GM23338 (cell line): Measurements from ENCODE around the gene TRPC6. TPM values are rescaled to one million over a fixed set of nuclear protein-coding genes. Genes with fewer than 3 reads are reported as not detected.

Source experiments
- ATAC-seq: fragments of 200-7000 bp; cut with Tn5 transposase; 3 replicates; pipeline ENCODE4 v1.9.1; 2020
- DNase-seq: peaks from one replicate; pipeline ENCODE4 v3.0.0-alpha.2; 2015; ENCODE audit warnings: low spot score
- H2AFZ ChIP-seq: fragments of 200-600 bp; sonication (generic); 2 replicates; pipeline ENCODE4 v1.8.0; 2016; ENCODE audit warnings: antibody characterized with exemption, mild to moderate bottlenecking, moderate library complexity
- H3F3A ChIP-seq: fragments of 200-600 bp; sonication (generic); replicated peaks from 2 replicates; pipeline ENCODE4 v1.8.0; 2017; ENCODE audit warnings: antibody characterized with exemption, mixed run types, low read depth
- H3K27ac ChIP-seq: fragments of 200-600 bp; sonication (generic); 2 replicates; pipeline ENCODE4 v1.6.1; 2016; ENCODE audit warnings: low read depth
- H3K27me3 ChIP-seq: fragments of 200-600 bp; sonication (generic); 2 replicates; pipeline ENCODE4 v1.8.0; 2016; ENCODE audit warnings: mild to moderate bottlenecking, mixed run types, moderate library complexity; ENCODE audit not compliant: insufficient read depth
- H3K36me3 ChIP-seq: fragments of 200-600 bp; sonication (generic); 2 replicates; pipeline ENCODE4 v1.8.0; 2016; ENCODE audit warnings: mild to moderate bottlenecking; ENCODE audit not compliant: insufficient read depth
- H3K4me1 ChIP-seq: fragments of 200-600 bp; sonication (generic); 2 replicates; pipeline ENCODE4 v1.8.0; 2016; ENCODE audit warnings: mild to moderate bottlenecking, moderate library complexity; ENCODE audit not compliant: insufficient read depth
- H3K4me2 ChIP-seq: fragments of 200-600 bp; sonication (generic); 2 replicates; pipeline ENCODE4 v1.7.1; 2017; ENCODE audit warnings: mixed run types
- H3K4me3 ChIP-seq: fragments of 200-600 bp; sonication (generic); 2 replicates; pipeline ENCODE4 v1.6.1; 2016; ENCODE audit warnings: mixed run types
- H3K79me2 ChIP-seq: fragments of 200-600 bp; sonication (generic); replicated peaks from 2 replicates; pipeline ENCODE4 v1.8.0; 2017; ENCODE audit warnings: mild to moderate bottlenecking; ENCODE audit not compliant: insufficient read depth
- H3K9me2 ChIP-seq: fragments of 200-600 bp; sonication (generic); 2 replicates; pipeline ENCODE4 v1.8.0; 2017; ENCODE audit not compliant: insufficient read depth
- H4K20me1 ChIP-seq: fragments of 200-600 bp; sonication (generic); replicated peaks from 2 replicates; pipeline ENCODE4 v1.8.0; 2017; ENCODE audit warnings: mild to moderate bottlenecking; ENCODE audit not compliant: insufficient read depth
- H3K27ac Mint-ChIP-seq: 2 replicates; pipeline ENCODE4 v1.8.0; 2020; ENCODE audit warnings: inconsistent platforms, mild to moderate bottlenecking, moderate library complexity, mixed read lengths
- H3K27me3 Mint-ChIP-seq: 3 replicates; pipeline ENCODE4 v1.8.0; 2022; ENCODE audit warnings: low read depth, mild to moderate bottlenecking, moderate library complexity, mixed read lengths, inconsistent platforms; ENCODE audit not compliant: insufficient read depth, poor library complexity
- H3K36me3 Mint-ChIP-seq: 3 replicates; pipeline ENCODE4 v1.8.0; 2021; ENCODE audit warnings: low read depth, mild to moderate bottlenecking, inconsistent platforms, moderate library complexity, mixed read lengths
- H3K4me1 Mint-ChIP-seq: 3 replicates; pipeline ENCODE4 v1.8.0; 2020; ENCODE audit warnings: mild to moderate bottlenecking, inconsistent platforms, mixed read lengths
- H3K4me3 Mint-ChIP-seq: 3 replicates; pipeline ENCODE4 v1.8.0; 2021; ENCODE audit warnings: moderate library complexity, mild to moderate bottlenecking, inconsistent platforms, mixed read lengths
- H3K9me3 Mint-ChIP-seq: 3 replicates; pipeline ENCODE4 v1.8.0; 2020; ENCODE audit warnings: moderate library complexity, mild to moderate bottlenecking, inconsistent platforms, mixed read lengths
- CREB1 ChIP-seq: fragments of 250-450 bp; sonication (Bioruptor Pico); IDR thresholded peaks from 2 replicates; pipeline ENCODE4 v1.5.0; 2020; ENCODE audit warnings: low read depth, mild to moderate bottlenecking, moderate library complexity
- EZH2 ChIP-seq: fragments of 200-600 bp; sonication (generic); IDR thresholded peaks from one replicate; pipeline ENCODE4 v1.8.0; 2017; ENCODE audit warnings: antibody characterized with exemption, mild to moderate bottlenecking, low read depth; ENCODE audit not compliant: unreplicated experiment
- EZH2phosphoT487 ChIP-seq: fragments of 200-600 bp; sonication (generic); IDR thresholded peaks from one replicate; pipeline ENCODE4 v1.8.1; 2018; ENCODE audit warnings: antibody characterized with exemption; ENCODE audit not compliant: unreplicated experiment
- JUNB ChIP-seq: IDR thresholded peaks from one replicate; pipeline ENCODE4 v1.6.1; 2016; ENCODE audit warnings: antibody characterized with exemption; ENCODE audit not compliant: unreplicated experiment
- NANOG ChIP-seq: IDR thresholded peaks from 2 replicates; pipeline ENCODE4 v1.6.1; 2016; ENCODE audit warnings: antibody characterized with exemption, borderline replicate concordance
- POLR2AphosphoS5 ChIP-seq: IDR thresholded peaks from 2 replicates; pipeline ENCODE4 v1.6.1; 2016; ENCODE audit warnings: antibody characterized with exemption, low read depth
- STAT1 ChIP-seq: IDR thresholded peaks from one replicate; pipeline ENCODE4 v1.6.1; 2016; ENCODE audit warnings: antibody characterized with exemption; ENCODE audit not compliant: unreplicated experiment
- ZNF114 ChIP-seq: fragments of 250-450 bp; sonication (Bioruptor Pico); IDR thresholded peaks from 2 replicates; pipeline ENCODE4 v1.5.0; 2020; ENCODE audit warnings: mild to moderate bottlenecking, moderate library complexity
- ZNF331 ChIP-seq: fragments of 250-450 bp; sonication (Bioruptor Pico); IDR thresholded peaks from 2 replicates; pipeline ENCODE4 v1.5.0; 2020; ENCODE audit warnings: low read depth, mild to moderate bottlenecking, moderate library complexity
- polyA plus RNA-seq: library from polyadenylated mRNA; unstranded; fragments of >200 nt; fragmentation: Nextera tagmentation; extraction: Ambion mirVana; gene quantifications from 2 replicates; pipeline ENCODE4 v1.2.1, GENCODE V29; 2016
- total RNA-seq: library from RNA; depleted of rRNA; stranded (reverse); fragments of >200 nt; shearing (Covaris generic); gene quantifications from 2 replicates; pipeline ENCODE4 v1.2.3, GENCODE V29; 2014
- TF ChIP-seq, protein P1 (sequence below): IDR thresholded peaks from 2 replicates; pipeline ENCODE4 v1.6.1; 2016; ENCODE audit warnings: antibody characterized with exemption
- TF ChIP-seq, protein P2 (sequence below): IDR thresholded peaks from one replicate; pipeline ENCODE4 v1.6.1; 2018; ENCODE audit warnings: antibody characterized with exemption; ENCODE audit not compliant: unreplicated experiment
- TF ChIP-seq, protein P3 (sequence below): fragments of 250-450 bp; sonication (Bioruptor Pico); IDR thresholded peaks from 2 replicates; pipeline ENCODE4 v1.5.0; 2020; ENCODE audit warnings: mild to moderate bottlenecking, moderate library complexity
- TF ChIP-seq, protein P4 (sequence below), 2 experiments: fragments of 200-600 bp in 1 of 2; sonication (generic) in 1 of 2; conservative IDR thresholded peaks; 2 replicates each; pipeline versions ENCODE4 v1.5.1 to v1.6.1; 2016 to 2017; ENCODE audit warnings: antibody characterized with exemption in 2 of 2, low read depth in 2 of 2, mild to moderate bottlenecking in 2 of 2, moderate library complexity in 1 of 2

TRPC6 gene
- total and polyA plus RNA-seq, 2 experiments from 2014 or later, result 0.05 to 4.4 TPM

DNA sequence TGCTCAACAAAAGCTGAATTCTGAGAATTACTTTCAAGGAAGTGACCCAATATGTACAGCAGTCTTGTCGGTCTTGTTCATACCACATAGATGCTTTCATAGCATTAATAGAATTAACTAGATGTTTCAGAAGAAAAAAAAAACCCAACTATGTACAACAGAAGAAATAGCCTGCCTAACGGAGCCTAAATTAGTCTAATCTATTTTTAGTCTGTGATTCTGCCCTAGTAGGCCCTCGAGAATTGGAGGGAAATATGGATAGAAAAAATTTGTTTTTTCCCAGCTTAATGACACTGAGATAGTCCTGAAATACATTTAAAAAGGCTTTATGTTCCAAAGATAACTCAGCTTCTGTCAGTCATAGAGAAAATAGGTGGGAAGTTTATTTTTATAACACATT, 17.1 kb upstream of the TRPC6 start:
- Histone ChIP-seq H3K27ac (no peak overlapping the region), H3K36me3 (no peaks in the 10 kb centered on the region), H3K27me3 (no peaks in the 10 kb centered on the region), H3K4me2 (no peak overlapping the region), H3K4me1 (no peaks in the 10 kb centered on the region), H3K4me3 (no peak overlapping the region), H2AFZ (no peak overlapping the region), H3K9me2 (no peaks in the 10 kb centered on the region), H3F3A (no peaks in the 10 kb centered on the region), H3K79me2 (no peaks in the 10 kb centered on the region), H4K20me1 (no peaks in the 10 kb centered on the region)
- no peak overlapping the region for H3K27ac Mint-ChIP-seq
- no peaks in the 10 kb centered on the region for H3K27me3 Mint-ChIP-seq
- ATAC-seq (no peak), DNase-seq (no peak)
- TF ChIP-seq POLR2AphosphoS5 (no peak), ZNF114 (no peak), JUNB (no peak), CREB1 (CRISPR knock-in tag) (no peak), ZNF331 (CRISPR knock-in tag) (no peak), NANOG (no peak), EZH2 (no peak), STAT1 (no peak), EZH2phosphoT487 (no peak)
- TF ChIP-seq, protein P1, sequence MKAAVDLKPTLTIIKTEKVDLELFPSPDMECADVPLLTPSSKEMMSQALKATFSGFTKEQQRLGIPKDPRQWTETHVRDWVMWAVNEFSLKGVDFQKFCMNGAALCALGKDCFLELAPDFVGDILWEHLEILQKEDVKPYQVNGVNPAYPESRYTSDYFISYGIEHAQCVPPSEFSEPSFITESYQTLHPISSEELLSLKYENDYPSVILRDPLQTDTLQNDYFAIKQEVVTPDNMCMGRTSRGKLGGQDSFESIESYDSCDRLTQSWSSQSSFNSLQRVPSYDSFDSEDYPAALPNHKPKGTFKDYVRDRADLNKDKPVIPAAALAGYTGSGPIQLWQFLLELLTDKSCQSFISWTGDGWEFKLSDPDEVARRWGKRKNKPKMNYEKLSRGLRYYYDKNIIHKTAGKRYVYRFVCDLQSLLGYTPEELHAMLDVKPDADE, result no peak
- TF ChIP-seq, protein P2, sequence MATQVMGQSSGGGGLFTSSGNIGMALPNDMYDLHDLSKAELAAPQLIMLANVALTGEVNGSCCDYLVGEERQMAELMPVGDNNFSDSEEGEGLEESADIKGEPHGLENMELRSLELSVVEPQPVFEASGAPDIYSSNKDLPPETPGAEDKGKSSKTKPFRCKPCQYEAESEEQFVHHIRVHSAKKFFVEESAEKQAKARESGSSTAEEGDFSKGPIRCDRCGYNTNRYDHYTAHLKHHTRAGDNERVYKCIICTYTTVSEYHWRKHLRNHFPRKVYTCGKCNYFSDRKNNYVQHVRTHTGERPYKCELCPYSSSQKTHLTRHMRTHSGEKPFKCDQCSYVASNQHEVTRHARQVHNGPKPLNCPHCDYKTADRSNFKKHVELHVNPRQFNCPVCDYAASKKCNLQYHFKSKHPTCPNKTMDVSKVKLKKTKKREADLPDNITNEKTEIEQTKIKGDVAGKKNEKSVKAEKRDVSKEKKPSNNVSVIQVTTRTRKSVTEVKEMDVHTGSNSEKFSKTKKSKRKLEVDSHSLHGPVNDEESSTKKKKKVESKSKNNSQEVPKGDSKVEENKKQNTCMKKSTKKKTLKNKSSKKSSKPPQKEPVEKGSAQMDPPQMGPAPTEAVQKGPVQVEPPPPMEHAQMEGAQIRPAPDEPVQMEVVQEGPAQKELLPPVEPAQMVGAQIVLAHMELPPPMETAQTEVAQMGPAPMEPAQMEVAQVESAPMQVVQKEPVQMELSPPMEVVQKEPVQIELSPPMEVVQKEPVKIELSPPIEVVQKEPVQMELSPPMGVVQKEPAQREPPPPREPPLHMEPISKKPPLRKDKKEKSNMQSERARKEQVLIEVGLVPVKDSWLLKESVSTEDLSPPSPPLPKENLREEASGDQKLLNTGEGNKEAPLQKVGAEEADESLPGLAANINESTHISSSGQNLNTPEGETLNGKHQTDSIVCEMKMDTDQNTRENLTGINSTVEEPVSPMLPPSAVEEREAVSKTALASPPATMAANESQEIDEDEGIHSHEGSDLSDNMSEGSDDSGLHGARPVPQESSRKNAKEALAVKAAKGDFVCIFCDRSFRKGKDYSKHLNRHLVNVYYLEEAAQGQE, result no peak
- TF ChIP-seq, protein P3, sequence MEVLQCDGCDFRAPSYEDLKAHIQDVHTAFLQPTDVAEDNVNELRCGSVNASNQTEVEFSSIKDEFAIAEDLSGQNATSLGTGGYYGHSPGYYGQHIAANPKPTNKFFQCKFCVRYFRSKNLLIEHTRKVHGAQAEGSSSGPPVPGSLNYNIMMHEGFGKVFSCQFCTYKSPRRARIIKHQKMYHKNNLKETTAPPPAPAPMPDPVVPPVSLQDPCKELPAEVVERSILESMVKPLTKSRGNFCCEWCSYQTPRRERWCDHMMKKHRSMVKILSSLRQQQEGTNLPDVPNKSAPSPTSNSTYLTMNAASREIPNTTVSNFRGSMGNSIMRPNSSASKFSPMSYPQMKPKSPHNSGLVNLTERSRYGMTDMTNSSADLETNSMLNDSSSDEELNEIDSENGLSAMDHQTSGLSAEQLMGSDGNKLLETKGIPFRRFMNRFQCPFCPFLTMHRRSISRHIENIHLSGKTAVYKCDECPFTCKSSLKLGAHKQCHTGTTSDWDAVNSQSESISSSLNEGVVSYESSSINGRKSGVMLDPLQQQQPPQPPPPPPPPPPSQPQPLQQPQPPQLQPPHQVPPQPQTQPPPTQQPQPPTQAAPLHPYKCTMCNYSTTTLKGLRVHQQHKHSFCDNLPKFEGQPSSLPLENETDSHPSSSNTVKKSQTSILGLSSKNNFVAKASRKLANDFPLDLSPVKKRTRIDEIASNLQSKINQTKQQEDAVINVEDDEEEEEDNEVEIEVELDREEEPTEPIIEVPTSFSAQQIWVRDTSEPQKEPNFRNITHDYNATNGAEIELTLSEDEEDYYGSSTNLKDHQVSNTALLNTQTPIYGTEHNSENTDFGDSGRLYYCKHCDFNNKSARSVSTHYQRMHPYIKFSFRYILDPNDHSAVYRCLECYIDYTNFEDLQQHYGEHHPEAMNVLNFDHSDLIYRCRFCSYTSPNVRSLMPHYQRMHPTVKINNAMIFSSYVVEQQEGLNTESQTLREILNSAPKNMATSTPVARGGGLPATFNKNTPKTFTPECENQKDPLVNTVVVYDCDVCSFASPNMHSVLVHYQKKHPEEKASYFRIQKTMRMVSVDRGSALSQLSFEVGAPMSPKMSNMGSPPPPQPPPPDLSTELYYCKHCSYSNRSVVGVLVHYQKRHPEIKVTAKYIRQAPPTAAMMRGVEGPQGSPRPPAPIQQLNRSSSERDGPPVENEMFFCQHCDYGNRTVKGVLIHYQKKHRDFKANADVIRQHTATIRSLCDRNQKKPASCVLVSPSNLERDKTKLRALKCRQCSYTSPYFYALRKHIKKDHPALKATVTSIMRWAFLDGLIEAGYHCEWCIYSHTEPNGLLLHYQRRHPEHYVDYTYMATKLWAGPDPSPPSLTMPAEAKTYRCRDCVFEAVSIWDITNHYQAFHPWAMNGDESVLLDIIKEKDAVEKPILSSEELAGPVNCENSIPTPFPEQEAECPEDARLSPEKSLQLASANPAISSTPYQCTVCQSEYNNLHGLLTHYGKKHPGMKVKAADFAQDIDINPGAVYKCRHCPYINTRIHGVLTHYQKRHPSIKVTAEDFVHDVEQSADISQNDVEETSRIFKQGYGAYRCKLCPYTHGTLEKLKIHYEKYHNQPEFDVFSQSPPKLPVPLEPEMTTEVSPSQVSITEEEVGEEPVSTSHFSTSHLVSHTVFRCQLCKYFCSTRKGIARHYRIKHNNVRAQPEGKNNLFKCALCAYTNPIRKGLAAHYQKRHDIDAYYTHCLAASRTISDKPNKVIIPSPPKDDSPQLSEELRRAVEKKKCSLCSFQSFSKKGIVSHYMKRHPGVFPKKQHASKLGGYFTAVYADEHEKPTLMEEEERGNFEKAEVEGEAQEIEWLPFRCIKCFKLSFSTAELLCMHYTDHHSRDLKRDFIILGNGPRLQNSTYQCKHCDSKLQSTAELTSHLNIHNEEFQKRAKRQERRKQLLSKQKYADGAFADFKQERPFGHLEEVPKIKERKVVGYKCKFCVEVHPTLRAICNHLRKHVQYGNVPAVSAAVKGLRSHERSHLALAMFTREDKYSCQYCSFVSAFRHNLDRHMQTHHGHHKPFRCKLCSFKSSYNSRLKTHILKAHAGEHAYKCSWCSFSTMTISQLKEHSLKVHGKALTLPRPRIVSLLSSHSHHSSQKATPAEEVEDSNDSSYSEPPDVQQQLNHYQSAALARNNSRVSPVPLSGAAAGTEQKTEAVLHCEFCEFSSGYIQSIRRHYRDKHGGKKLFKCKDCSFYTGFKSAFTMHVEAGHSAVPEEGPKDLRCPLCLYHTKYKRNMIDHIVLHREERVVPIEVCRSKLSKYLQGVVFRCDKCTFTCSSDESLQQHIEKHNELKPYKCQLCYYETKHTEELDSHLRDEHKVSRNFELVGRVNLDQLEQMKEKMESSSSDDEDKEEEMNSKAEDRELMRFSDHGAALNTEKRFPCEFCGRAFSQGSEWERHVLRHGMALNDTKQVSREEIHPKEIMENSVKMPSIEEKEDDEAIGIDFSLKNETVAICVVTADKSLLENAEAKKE (CRISPR knock-in tag), result no peak
- TF ChIP-seq, protein P4, sequence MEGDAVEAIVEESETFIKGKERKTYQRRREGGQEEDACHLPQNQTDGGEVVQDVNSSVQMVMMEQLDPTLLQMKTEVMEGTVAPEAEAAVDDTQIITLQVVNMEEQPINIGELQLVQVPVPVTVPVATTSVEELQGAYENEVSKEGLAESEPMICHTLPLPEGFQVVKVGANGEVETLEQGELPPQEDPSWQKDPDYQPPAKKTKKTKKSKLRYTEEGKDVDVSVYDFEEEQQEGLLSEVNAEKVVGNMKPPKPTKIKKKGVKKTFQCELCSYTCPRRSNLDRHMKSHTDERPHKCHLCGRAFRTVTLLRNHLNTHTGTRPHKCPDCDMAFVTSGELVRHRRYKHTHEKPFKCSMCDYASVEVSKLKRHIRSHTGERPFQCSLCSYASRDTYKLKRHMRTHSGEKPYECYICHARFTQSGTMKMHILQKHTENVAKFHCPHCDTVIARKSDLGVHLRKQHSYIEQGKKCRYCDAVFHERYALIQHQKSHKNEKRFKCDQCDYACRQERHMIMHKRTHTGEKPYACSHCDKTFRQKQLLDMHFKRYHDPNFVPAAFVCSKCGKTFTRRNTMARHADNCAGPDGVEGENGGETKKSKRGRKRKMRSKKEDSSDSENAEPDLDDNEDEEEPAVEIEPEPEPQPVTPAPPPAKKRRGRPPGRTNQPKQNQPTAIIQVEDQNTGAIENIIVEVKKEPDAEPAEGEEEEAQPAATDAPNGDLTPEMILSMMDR (conservative IDR thresholded peaks at IDR 0.05; ENCODE audit: low read depth in 2 of 2), result no peak
- no peak overlapping the region for H3K4me3 Mint-ChIP-seq
- no peaks in the 10 kb centered on the region for H3K9me3 Mint-ChIP-seq
- H3K4me1 Mint-ChIP-seq, result no peaks in the 10 kb centered on the region
- no peaks in the 10 kb centered on the region for H3K36me3 Mint-ChIP-seq
